ENCODE results near the gene KLF15.

DNA sequence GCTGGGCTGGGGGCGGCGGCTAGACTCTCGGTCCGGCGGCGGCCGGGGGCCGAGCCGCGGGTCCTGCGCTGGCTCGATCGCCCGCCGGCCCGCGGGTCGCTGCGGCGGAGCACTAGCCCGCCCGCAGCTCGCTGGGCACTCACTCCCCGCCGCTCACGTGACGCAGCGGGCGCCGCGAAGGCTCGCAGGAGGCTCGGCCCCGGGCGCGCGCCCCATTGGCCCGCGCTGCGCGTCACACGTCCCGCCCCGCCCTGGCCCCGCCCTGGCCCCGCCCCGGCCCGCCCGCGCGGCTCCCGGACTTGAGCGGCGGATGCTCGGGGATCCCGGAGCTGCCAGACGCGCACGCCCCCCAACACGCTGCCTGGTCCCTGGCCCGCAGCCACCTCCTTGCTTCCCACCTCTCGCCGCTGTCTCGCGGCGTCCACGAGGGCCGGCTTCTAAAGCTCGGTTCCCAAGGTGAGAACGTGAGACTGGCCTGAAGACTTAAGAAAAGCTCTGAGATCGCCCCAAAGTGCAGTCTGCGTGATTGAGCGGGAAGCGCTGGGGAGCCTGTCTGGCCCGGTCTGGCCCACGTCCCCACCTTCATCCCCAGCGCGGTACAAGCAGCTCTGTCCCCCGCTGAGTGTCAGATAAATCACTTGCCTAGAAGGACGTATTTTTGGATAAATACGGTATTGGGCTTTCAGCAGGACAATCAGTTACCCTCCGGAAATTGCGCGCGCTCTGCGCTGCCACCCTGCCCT lies at the start of gene KLF15:
- no peak for TF ChIP-seq CTCF (IDR thresholded peaks at IDR 0.05)
- peak; percentile 63 to 90 for TF ChIP-seq POLR2A (IDR thresholded peaks at IDR 0.05)

Measured in thyroid gland (tissue), 4 donors.